GM08714 (cell line): Measurements from ENCODE around the gene JMJD8.
A peak's percentile ranks its signal among the peaks of the same experiment; 100 is the strongest.
"Not testable (repeated sequence)": the region's sequence is repeated elsewhere in the genome, so short reads cannot be mapped to it uniquely, and the experiment has no call there.

Experiments
- H3K4me3 ChIP-seq: fragments of 200-500 bp; sonication (Bioruptor generic); 2 replicates; pipeline ENCODE4 v1.5.1; 2014; ENCODE audit warnings: mild to moderate bottlenecking, low read length, inconsistent platforms
- ZNF274 ChIP-seq: IDR thresholded peaks from 2 replicates; pipeline ENCODE4 v1.6.1; 2012; ENCODE audit warnings: mild to moderate bottlenecking, low read depth, low read length

The JMJD8 gene

DNA sequence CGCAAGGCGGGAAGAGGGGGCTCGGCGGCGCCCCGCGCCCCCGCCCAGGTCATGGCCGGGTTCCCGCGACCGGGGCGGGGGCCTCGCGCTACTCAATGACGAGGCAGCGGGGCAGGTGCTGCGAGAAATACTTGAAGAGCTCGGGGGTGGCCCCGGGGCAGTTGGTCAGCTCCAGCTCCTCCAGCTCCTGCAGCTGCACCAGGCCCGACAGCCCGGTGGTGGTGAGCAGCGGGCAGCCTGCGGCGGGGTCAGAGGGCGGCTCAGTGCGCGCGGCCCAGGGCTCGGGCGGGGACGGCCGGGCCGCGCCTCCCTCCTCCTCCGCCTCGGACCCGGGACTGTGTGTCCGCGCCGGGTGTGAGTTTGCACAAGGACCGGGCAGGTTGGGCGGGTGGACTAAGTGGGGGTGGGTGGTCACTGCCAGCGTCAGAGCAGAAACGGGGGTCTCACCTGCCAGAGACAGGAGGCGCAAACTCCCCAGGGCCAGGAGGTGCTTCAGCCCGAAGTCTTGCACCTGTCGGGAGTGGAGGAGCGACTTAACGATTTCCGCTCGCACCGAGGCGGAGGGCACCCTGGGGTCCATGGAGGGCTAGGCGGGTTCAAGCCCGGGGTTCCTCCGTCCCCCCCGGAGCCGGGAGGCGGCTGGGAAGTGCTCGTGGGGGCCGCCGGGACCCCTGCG, 10.2 kb upstream of the JMJD8 start:
- H3K4me3 ChIP-seq: no peak overlapping the region
- TF ChIP-seq ZNF274: no peak

DNA sequence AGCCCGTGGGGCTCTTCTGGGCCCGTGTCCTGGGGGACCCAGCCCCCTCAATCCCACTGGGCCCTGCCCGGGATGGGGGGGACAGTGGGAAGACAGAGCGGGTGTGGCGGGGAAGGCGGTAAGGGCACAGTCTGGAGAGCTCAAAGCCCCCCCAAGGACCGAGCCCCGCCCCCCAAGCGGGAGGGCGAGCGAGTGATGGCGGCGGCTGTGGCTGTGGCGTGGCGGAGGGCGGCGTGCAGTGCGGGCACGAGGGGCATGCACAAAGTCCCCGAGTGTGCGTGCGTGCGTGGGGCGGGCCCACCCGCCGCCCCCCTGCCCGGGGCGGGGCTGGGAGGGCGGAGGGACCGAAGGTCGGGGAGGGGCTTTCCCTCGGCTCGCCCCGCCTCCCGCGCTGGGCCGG, 9.6 kb upstream of the JMJD8 start:
- TF ChIP-seq ZNF274: no peak
- H3K4me3 ChIP-seq: no peak overlapping the region

DNA sequence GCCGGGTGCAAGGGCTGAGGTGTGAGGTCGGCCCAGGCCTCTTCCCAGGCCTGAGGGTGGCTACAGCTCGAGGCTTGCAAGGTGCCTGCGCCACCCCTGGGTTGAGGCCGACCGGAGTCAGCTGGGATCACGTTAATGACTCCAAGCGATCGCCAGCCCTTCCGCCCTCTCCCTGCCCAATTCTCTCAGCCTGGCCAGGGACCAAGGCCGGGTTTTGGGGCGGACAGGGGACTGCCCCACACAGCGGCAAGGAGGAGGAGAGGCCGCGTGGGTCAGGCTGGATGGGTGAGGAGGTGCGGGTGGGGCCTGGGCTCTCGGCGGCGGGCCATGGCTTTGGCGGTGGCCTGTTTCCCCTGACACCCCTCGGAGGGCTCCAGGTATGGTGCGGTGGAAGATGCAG, 9.2 kb upstream of the JMJD8 start:
- no peak overlapping the region for H3K4me3 ChIP-seq
- no peak for TF ChIP-seq ZNF274

DNA sequence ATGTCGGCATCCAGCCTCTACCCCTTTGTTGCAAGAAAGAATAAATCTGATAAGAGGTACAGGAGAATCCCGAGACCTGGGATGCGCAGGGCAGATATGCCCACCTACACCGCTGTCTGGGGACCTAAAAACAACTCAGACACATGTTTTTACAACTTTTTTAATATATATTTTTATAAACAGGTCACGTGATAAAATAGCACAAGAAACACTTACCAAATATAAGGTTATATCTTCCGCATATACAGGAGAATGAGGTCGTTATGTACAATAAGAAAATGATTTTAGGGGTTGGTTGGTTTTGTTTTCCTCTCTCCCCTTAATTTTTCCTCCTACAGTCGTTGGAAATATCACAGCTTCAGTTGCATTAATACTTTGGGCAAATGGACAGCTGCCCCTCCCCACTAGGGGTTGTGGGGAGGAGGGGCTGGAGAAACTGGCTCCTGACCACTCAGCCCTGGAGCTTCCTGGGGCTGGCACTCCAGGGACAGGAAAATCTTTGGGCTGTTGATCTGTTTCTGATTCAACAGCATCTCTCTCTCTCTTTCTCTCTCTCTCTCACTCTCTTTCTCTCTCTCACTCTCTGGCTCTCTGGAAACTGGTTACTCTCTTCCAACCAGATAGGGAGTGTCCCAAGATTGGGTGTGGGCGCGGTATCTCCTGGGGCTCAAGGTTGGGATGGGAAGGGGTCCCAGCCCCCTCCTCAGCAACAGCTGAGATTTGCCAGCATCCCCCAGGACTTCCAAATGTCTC, 8.4 kb upstream of the JMJD8 start:
- TF ChIP-seq ZNF274: no peak
- no peak overlapping the region for H3K4me3 ChIP-seq

DNA sequence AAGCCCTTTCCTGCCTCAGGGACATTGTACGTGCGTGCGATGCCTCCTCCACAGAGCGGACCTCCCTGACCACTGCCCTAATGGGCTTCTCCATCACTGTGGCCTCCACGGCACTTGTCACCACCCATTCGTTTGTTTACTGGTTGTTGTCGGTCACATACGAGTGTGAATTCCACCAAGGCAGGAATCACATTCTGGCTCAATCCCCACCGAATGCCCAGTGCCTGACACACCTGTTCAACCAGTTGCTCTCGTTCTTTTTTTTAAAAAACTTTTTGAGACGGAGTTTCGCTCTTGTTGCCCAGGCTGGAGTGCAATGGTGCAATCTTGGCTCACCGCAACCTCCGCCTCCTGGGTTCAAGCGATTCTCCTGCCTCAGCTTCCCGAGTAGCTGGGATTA, 7.1 kb upstream of the JMJD8 start:
- not testable (repeated sequence) for H3K4me3 ChIP-seq

DNA sequence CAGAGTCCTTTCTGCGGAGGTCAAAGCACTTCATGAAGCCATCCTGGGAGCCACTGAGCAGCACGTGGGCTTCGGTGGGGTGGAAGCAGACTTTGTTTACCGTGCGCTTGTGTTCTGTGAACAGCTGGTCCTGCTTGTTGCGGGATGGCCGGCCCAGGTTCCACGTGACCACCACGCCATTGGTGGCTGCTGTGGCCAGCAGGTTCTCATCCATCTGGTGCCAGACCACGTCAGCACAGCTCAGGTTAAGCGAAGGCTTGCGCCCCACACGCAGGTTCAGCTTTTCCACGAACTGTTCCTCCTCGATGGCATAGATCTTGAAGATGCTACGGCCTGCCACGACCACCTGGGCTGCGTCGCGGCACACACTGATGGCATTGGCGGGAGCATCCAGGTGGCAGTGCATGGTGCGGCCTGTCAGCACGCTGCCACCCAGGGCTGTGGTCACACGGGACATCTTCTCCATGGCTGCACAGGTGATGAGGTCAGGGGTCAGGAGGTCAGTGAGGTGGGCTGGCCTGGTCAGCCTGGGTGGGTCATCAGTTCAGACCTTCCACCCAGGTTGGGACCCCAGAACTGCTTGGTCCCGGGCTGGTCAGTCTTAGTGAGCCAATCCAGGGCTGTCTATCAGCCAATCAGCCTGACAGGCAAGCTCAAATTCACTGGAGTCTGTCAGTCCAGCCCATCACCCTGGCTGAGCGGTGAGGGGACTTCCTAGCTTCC, 5.2 kb upstream of the JMJD8 start:
- TF ChIP-seq ZNF274: no peak
- H3K4me3 ChIP-seq: peak overlapping the region; percentile 88

DNA sequence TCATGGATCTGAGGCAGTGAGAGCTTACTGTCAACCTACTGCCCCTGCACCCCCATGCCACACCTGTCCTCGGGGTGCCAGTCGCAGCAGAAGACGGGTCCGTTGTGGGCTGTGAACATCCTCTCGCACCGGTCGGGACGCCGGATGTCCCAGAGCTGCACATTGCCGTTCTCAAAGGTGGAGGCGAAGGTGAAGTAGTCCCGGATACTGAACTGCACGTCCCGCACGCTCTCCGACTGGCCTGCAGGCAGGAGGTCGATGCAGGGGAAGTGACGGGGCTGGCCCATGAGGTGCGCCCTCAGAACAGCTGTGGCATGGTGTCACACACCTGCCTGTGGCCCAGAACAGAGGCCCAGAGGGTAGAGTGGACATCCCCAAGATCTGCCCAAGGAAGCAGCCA, 3.4 kb upstream of the JMJD8 start:
- no peak for TF ChIP-seq ZNF274
- H3K4me3 ChIP-seq: no peak overlapping the region

DNA sequence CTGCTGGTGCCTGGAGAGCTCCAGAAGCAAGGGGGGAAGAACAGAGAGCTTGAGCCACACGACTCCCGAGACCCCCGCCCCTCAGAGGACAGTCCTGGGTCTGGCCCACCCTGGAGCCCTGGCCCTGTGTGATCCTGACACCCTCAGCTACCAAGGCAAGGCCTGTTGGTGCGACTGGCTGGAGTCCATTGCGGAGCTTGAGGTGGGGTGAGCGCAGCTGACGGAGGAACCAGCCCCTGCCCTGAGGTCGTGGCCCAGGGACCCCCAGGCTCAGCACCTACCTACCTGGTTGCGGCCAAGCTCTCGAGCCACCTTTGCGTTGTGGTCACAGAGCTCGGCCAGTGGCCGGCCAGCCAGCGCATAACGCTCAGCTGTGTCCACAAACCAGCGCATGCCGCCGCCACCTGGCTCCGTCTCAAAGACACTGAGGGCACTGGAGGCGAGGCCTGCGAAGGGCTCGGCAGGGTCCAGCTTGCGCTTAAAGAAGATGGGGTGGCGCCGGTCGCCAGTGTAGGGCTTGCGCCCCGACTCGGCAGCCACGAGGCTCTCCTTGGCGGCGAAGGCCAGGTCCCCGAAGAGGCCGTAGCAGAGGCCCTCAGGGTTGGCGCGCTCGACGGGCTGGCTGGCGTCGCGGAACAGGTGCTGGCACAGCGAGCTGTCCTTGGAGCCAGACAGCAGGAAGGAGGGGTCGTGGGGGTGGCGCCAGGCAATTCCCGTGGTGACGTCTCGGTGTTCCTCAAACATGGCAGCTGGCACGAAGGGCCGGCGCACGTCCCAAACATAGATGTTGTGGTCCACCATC, 2.5 kb upstream of the JMJD8 start:
- H3K4me3 ChIP-seq: no peak overlapping the region
- TF ChIP-seq ZNF274: no peak

DNA sequence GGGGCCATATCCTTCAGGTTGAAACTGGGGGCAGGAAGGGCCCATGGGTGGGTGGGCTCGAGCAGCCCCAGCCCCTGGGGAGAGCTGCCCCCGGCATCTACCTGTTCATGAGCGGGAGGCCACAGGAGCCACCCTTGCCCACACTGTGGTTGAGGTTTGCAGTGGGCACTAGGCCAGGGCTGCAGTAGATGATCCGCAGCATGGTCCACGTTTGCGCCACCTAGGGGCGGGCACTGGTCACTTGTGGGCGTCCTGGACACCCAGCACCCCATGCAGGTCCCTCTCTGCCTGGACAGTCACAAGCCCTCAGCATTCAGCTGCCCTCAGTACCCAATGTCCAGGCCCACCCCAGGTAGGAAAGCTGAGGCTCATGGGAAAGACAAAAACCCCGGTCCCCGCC, 1.8 kb upstream of the JMJD8 start:
- no peak for TF ChIP-seq ZNF274
- no peak overlapping the region for H3K4me3 ChIP-seq

DNA sequence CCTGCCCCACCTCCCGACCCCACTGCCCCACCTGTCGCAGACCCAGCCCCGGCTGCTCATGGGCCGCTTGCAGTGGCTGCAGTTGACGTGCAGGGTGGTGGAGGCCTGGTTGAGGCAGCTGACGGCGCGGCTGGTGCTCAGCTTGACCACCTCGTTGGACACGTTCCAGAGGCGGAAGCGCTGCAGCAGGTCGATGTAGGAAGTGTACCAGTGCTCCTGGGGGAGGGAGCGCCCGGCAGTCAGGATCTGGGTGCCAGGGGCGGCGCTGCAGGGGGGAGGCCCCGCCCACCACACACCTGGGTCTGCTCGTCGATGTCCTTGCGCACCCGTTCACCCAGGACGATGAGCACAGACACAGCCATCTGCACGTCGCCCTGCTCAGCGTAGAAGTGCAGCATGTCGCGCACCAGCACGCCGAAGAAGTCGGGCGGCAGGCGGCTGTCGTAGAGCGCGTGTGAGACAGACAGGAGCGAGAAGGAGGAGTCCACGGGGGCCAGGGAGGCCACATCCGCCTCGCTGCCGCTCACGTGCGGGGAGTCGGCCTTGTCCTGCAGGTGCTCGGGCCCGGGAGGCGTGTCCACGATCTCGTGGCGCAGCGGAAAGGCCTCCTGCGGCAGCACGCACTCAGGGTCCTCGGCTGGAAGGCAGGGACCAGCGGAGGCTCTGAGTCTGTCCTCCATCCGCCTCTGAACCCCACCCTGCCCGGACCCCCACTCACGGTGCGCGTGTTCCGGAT, 995 bp upstream of the JMJD8 start:
- no peak overlapping the region for H3K4me3 ChIP-seq
- TF ChIP-seq ZNF274: no peak

DNA sequence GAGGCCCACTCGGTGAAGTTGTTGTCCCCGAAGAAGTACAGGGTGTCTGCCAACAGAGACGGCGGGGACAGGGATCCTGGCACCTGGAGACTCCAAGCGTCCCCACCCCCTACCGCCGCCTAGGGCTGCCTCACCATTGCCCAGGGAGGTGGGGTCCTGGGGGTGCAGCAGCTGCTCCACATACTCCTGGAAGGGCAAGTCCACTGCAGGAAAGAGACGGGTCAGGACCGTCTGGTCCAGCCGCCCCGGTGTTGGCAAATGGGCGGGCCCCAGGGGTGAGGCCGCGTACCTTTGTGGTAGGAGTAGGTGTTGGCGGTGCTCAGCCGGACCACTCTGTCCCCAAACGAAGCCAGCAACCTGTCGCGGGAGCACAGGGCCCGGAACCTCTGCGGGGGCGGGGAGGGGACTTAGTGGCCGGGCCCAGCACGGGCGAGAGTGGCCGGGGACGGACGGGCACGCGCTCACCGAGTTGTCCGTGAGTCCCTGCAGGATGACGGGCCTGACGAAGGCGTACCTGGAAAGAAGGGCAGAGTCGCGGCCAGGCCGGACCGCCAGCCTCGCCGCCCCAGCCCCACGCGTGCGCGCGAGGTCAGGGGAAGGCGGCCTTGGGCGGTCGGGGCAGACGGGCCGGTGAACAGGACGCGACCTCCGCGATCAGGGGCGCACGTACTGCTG, 601 bp downstream of the JMJD8 start:
- H3K4me3 ChIP-seq: peak overlapping the region; percentile 68
- no peak for TF ChIP-seq ZNF274

DNA sequence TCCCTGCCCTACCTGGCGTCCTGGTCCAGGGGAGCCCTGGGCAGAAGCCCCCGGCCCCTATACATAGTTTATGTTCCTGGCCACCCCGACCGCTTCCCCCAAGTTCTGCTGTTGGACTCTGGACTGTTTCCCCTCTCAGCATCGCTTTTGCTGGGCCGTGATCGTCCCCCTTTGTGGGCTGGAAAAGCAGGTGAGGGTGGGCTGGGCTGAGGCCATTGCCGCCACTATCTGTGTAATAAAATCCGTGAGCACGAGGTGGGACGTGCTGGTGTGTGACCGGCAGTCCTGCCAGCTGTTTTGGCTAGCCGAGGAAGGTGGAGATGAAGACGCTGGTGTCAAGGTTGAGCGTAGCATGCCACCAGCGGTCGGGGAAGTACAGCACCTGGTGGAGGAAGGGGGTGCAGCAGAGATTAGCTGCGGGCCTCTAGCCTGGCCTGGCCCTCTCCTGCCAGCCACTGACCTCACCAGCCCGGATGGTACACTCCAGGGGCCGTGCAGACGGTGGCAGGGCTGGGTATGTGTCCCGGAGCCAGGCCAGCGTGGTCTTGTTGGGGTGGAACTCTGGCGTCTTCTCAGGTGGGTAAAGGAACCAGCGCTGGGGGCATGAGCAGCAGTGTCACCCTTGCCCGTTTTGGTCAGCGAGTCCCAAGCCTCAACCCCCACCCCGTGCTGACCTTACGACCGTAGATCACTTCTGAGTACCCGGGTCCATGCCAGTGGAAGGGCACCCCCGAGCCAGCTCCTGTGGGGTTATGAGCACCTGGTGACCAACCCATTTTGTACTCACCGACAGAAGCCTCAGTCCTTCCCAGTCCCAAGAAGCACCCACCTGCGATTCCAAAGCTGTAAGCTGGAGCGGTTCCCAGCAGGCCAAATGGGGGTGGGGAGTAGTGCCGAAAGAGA, 1.4 kb downstream of the JMJD8 start:
- H3K4me3 ChIP-seq: peak overlapping the region; percentile 68; the same call in 1 of the 2 replicates
- no peak for TF ChIP-seq ZNF274
